ENCODE measurements around the gene AGAP1.

The AGAP1 gene

DNA sequence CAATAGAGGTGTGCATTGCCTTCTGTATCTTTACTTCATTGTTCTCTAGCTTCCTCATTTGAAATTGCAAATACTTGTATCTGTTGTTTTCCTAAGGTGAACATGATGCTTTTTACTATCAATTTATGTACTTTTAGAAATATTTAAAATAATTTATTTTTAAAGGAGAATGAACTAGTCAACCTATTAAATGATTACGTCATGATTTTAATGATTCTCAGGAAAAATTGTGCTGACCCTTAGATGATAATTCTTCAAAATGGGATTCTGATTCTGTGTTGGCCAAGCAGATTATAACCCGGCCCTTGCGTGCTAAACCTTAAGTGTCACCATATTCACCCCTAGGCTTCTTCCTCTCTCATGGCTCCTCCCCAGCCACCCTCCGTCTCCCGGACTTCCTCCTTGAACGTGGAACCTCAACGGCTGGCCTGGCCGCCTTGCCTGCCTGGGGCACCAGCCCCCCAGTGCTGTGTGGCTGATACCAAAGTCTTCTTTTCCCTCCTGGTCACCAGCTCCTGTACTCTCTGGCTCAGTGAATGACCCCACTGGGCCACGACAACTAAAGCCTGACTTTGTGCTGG is 382.3 kb downstream of the AGAP1 start:
- no peak for DNase-seq (ENCODE audit: low read depth)

DNA sequence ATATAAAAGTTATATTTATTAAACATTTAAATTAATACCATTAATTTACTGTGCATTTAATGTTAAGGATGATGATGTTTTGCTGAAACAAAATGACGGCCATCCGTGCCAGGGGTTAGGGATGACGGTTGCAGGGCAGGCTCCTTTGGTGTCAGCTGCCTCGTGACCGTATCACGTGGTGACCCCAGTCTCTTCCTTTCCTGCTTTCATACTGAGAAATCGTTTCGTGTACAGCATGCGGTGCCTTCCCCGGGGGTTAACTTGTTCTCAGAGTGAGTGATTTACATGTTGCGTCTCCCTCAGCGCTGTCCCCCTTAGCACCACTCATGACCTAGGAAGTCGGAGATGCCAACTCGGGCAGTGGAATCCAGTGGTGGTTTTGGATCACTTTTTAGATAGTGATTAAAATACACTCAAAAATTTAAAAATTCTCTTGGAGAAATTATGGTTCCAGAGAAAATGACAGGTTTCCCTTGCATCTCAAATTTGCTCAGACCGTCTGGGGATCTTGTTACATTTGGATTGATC is 383.5 kb downstream of the AGAP1 start:
- no peak for DNase-seq (ENCODE audit: low read depth)

DNA sequence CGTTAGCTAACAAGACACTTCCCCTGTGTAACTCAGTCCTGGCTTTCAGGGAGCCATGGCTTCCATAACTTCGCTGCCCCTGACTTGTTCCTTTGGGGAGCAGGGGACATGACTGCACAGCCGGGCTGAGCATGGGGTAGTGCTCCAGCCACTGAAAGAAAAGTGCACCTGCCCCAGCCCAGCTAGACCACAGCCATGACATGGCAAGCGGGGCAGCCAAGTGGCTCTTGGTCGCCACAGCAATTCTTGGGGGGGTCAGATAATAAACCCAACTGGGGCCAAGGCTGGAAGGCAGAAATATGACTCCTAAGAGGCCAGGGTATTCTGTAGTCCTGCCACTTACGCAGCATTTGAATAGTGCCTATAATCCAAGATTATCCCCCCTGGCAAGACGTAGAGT is 385.3 kb downstream of the AGAP1 start:
- DNase-seq (ENCODE audit: low read depth), result no peak

DNA sequence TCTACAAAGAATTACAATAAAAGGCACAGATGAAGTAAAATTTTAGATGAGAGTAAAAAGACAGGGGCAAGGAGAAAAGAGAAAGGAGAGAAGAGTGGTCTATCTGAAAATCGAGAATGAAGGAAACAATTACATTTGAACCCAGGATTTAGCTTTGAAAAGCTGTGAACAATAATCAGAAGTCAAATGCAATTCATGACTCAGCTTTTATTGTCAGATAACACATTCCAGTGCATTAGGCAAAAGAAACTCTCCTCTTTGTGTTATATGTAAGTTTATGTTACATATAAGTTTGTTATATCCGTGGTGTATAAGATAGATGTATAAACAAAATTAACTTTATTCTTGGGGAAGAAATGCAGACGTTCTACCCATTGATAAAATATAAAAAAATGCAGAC is 389.8 kb downstream of the AGAP1 start:
- DNase-seq (ENCODE audit: low read depth), result no peak

DNA sequence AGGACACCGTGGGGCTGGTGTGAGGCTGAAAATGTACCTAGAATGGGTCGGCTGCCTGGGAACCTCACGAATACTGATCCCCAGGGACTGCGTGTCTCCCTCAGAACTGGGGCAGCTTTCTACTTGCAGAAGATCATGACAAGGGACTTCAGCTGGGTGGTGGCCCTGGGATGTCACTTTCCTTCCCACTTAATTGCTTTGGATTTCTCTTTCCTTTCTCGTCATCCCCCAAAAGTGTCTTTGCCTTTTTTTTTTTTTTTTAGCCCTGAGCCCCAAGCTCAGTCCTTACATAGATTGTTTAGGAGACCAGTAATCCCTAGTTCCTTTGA is 395.4 kb downstream of the AGAP1 start:
- DNase-seq (ENCODE audit: low read depth), result no peak

DNA sequence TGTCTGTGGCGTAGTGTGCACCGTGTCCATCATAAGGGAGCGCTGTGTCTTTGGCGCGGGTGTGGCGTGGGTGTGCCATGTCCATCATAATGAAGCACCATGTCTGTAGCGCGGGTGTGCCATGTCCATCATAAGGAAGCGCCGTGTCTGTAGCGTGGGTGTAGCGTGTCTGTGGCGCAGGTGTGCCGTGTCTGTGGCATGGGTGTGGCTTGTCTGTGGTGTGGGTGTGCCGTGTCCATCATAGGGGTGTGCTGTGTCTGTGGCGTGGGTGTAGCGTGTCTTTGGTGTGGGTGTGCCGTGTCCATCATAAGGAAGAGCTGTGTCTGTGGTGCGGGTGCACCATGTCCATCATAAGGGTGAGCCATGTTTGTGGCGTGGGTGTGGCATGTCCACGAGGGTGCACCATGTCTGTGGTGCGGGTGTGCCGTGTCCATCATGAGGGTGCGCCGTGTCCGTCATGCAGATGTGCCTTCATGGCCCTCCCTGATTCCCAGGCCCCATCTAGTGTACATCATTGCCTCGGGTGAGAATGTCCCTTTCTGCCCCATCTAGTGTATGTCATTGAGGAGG is 399.4 kb downstream of the AGAP1 start:
- no peak for DNase-seq (ENCODE audit: low read depth)

DNA sequence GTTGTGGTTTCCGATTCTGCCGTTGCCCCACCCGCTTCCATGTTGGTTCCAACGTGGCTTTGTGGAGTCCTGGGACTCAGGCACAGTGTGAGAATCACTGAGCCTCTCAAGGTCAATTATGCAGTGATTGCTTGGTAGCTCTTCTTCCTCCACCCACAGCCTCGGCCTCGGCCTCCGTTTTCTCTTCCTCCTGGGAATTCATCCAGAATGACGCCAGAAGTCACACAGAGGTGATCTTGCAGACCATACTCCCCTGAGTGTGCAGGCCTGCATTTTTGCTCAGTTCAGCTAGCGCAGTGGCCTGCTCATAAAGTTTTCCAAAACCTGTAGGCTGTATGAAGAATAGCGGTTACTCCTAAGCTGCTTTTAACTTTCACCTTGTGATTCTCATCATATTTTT is 401.0 kb downstream of the AGAP1 start:
- no peak for DNase-seq (ENCODE audit: low read depth)

DNA sequence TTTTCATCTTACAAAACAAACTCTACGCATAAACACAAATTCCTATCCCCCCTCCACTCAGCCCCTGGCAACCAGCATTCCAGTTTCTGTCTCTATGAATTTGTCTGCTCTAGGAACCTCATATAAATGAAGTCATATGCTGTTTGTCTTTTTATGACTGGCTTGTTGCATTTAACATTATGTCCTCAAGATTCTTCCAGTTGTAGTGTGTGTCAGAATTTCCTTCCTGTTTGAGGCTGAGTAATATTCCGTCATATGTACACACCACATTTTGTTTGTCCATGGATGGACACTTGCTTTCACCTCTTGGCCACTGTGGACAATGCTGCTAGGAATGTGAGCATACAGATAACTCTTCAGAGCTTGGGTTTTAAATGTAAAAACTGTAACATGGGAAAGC is 402.2 kb downstream of the AGAP1 start:
- DNase-seq (ENCODE audit: low read depth), result no peak

DNA sequence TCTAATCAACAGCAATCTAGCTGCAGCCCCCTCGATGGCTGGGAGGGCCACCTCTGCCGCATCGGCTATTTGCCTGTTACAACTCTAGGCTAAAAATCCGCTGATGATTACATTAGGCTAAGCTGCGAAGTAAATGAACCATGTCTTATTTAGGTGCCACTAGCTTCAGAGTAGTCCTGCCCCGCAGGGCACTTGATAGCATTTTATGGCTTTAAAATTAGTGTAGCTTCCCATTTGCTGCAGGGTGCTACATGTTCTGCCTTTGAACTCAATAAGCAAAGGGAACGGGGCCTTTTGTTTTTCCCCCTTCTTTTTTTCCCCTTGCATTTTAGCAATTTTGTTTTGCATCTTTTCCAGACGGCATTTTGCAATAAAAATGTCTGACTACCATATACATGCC is 404.1 kb downstream of the AGAP1 start:
- no peak for DNase-seq (ENCODE audit: low read depth)

DNA sequence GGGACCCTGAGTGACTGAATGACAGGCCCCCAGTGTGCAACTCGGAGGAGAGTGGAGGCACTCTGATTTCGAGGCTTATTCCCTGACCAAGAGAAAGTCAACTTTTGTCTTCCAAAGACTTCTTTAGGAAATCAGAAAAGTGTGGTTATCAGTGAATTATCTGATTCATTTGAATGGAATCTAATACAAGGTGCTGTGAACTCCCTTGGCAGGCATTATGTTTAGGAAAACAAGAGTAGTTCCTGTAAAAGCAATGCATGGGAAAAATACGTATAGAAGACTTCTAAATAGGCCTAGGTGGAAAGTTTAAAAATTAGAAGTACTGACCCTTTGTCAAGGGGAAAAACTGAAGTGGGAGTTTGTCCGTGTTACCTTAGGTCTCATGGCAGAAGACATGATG is 404.9 kb downstream of the AGAP1 start:
- DNase-seq (ENCODE audit: low read depth), result no peak

DNA sequence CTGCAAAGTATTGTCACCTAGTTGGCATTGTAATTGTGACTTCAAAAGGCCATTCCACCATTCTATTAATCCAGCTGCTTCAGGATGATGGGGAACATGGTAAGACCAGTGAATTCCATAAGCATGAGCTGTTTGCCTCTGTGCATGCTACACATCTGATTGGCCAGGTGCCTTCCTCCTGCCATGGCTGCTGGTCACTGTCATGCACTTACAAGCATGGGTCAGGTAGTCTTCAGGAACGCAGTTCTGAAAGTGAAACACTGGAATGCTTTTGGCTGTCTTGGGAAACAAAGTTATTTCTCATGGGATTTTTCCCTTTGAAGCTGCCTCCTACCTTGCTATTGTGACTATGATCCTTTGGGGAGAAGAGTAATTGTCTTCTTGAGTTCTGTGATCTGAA is 406.8 kb downstream of the AGAP1 start:
- no peak for DNase-seq (ENCODE audit: low read depth)

DNA sequence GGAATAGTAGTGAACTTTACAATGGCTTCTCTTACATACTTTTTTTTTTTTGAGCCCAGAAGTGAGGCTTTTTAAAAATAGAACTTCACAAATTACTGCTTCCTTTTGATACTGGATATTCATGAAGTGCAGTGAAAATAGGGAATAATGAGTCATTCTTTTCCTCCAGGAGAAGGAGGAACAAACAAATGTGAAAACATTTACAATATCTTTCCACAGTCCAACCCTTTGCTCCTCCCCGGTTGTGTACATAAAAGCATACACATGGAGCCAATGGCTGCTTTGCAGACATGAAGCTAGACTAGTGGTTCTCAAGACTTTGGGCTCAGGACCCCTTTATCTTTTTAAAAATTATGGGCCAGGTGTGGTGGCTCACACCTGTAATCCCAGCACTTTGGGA is 407.4 kb downstream of the AGAP1 start:
- DNase-seq (ENCODE audit: low read depth), result no peak

DNA sequence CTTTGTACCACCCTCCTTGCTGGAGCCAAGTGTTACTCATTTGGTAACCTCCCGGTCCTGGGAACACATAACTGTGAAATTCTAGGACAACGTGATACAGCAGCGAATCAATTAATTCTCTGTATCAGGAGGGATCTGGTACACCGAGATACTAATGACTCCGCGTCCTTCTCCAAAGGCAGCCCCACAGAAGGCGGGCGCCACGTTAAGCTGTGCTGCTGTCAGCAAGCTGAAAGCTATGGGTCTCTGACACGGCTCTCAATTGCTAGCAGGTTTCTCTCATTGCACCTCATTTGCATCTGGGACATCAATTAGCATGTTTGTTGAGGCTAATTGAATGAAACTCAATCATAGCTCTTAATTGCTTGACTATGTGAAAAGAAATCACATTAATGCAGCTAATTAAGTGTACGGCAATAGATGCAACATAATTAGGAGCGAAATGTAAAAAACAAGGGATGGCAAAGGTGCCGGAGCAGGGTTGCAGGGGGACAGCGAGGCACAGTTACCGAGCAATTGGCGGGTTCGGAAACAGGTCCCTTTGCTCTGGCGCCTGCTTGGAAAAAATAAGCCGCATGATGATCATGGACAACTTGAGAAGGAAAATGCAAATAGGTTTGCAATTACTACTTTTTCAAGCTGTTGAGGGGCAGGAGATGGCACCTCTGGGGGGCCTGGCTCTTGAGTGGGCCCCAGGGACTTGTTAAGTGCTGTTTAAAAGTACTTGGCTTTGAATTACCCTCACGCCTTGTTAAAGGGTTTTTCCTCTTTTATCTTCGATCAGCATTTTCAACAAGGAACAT is 410.1 kb downstream of the AGAP1 start:
- DNase-seq (ENCODE audit: low read depth), result no peak

DNA sequence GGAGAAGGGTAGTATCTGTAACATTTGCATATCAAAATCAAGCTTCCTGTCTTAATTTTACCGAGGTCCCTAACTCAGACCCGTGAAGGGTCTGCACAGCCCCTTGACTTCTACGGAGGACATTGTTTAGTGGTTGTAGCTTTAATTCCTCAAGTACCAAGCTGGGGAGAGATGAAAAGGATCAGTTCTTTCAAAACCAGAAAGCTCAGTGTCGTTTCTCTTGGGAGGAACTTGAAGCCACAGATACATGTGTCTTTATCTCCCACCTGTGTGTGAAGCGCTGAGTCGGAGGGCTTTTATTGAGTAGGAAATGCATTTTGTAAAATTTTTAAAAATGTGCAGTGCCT is 410.7 kb downstream of the AGAP1 start:
- no peak for DNase-seq (ENCODE audit: low read depth)

DNA sequence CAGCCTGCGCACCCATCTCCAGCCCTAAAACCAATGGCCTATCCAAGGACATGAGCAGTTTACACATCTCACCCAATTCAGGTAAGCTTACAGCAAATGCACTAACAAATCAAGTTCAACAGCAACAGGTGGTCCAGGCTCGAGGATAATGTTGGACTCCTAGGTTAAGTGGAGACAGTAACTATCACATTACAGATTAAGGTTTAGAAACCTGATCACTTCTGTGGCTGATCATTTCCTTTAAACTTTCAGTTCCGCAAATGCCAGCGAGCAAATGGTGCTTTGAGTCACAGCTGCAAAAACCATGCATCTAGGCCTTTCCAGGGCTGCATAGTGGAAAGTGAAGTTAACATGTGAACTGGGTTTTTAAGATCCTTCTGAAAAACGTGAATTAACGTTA is 415.0 kb downstream of the AGAP1 start:
- DNase-seq (ENCODE audit: low read depth), result no peak

DNA sequence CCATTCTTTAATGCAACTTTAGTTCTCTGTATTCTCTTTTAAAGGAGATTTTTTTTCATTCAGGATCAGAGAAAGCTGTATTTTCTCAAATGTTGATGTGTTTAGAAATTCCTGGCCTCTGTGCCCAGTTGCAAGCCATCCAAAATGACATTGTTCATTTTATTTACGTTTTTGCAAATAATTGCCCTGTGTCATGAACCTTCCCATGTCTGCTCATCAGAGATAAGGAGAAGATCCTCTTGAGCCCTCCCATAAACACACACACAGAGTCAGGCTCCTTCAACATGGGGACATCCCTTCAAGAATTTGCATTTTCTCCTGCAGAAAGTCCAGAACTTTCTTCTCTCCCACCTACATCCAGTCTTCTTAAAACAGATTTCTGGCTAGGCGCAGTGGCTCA is 415.5 kb downstream of the AGAP1 start:
- no peak for DNase-seq (ENCODE audit: low read depth)

DNA sequence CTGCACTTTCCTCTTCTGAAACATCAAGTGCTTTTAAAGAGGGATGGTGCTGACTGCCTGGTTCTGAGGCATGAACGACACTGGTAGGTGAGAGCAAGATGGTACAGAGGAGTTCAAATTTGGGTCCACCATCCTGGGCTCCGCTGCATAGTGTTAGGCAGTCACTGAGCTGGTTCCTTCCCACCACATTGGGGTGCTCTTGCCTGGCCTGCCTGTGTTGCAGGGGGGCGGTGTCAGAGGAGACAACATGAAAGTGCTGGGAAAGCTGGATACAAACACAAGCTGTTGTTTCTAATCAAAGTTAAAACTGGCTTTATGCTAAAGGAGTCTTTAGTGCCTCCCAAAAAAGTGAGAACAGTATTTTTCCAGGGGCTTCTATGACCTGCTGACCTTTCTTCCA is 416.2 kb downstream of the AGAP1 start:
- DNase-seq (ENCODE audit: low read depth), result no peak

DNA sequence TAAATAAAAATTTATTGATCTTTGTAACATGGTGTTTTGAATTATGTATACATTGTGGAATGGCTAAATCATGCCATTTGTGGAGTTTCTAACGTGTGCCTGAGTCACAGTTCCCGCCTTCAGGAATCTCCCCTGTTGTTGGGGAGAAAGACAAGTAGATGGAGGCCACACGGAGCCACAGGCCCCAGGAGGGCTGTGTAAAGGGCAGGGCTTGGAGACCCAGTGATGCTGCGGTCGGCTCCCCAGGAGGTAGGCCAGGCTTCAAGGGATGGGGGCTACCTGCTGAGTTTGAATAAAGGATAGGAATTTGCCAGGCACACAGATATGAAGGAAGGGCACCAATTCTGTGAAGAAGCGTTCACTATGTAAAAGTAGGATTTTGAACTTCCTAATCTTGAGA is 417.3 kb downstream of the AGAP1 start:
- DNase-seq (ENCODE audit: low read depth), result no peak

DNA sequence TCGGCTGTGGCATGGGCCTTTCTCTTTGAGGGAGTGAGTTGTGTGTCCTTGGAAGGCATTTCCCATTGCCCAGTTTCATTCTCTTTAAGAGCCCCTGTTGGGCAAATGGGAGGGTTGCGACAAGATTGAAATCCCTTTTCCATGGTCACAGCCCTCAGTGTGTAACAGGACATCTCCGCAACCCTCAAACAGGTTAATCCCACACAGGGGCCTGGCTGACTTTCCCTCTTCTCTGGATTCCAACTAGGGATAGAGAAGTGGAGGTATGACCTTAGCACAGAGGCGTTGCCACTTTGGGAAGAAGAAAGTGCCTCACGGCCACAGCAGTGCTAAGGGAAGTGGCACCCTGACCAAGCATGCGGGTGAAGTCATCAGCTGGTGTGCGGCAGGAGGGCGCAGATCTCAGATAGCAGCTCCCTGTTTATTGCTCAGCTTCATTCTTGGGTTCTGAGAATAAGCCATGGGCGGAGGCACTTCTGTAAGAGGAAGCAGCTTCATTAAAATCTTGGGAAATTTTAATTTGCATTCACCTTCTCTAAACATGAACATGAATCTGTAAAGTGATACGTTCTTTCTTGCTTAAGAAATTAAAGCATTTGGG is 417.9 kb downstream of the AGAP1 start:
- DNase-seq (ENCODE audit: low read depth), result no peak

DNA sequence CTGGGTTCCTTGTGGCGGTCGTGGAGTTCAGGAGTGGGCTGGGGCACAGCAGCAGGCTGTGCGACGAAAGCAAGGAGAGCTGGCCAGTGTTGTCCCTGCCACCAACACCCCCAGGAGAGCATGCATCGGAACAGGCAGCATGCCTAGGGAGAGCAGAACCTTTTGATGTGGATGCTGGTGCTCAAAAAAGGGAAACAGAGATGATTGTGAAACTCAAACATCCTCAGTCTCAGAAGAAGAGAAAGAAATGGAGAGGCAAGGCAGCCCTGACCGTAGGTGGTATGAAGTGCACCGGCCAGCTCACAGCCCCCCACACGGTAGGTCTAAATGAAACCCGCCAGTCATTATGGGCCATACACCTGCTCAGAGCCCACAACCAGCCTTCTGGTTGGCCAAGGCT is 420.9 kb downstream of the AGAP1 start:
- no peak for DNase-seq (ENCODE audit: low read depth)

DNA sequence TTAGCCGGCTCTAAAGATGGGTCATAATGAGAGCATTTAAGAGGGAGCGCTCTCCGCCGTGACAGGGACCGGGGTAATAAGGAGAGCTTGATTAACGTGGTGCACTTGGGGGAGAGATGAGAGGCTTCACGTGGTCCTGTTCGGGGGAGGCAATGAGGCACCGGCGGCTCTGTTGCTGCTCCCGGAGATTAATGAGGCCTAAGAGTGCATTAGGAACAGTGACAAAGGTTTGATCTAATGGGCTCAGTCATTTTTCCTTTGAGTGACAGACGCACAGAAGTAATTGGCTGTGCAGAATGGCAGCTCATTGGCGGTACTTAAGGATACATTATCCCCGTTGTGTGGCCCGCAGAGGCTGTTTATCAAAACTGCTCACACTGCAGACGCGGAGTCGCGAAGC is 423.7 kb downstream of the AGAP1 start:
- no peak for DNase-seq (ENCODE audit: low read depth)

DNA sequence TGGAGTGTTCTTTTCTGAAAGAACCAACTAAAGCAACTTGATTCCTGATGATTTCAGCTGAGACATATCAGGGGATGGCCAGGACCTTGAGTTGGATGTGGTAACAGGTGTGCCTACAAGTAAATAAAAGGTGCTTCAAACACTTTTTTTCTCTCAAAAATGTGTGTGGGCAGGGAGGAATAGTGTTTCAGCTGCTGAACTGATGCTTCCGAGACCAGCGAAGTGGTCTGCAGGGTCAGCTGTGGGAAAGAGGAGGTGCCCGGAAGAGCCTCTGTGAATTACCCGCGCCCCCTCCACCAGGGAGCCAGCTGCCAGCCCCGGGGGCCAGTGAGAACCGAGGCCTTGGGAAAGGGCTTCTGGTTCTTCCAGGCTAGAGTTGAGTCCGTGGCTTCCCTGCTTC is 425.0 kb downstream of the AGAP1 start:
- DNase-seq (ENCODE audit: low read depth), result no peak

DNA sequence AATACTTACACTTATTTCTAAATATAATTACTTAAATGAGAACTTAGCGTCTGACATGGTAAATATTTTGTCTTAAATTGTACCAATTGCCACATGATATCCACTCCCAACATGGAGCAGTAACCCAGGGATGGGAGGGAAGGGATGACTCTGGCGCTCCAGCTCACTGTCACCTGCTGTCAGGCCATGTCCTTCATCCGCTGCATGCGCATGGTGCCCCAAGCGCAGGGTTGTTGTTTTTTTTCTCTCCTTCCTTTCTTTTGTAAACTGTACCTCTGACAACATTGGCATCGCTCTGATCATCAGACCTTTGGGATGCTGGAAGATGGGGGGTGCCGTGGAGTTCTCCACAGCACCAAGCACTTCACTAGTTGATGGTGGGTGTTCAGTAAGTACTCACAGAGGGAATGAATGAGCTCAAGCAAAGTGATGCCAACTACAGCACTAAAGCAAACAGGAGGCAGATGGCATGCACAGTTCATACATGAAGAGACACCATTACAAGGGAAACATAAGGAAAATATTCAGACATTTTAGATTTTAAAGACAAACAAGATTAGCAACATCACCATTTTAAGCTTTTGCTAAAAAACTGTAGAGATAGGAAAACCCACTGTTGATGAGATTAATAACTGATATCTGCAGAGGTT is 426.5 kb downstream of the AGAP1 start:
- DNase-seq (ENCODE audit: low read depth), result no peak

All from activated T-helper 9 cell treated with anti-CD3 and anti-CD28 coated beads, Interleukin-2, amount 50 U/mL, for 16 hours (primary cell).